IMR-90 (cell line): ENCODE measurements around the gene SERPINH1. TPM values are rescaled to one million over a fixed set of nuclear protein-coding genes. Genes with fewer than 3 reads are reported as not detected.

Experiments
- ATAC-seq: fragments of 200-7000 bp; cut with Tn5 transposase; 2 replicates; pipeline ENCODE4 v1.9.1; 2020; ENCODE audit warnings: low read depth, mild to moderate bottlenecking, moderate library complexity
- BruUV-seq: library from RNA; stranded (reverse); fragments of 400-500 nt; replicated peaks from 2 replicates; lab custom pipeline; 2021; lab: Mats Ljungman, UMichigan
- CTCF ChIA-PET: fragments of 300-600 bp; formaldehyde crosslinking; extraction: SDS; loops from one replicate; lab custom pipeline; 2021; ENCODE audit warnings: antibody characterized with exemption; lab: Yijun Ruan, JAX
- POLR2A ChIA-PET: fragments of 300-600 bp; sonication (Branson Sonifier 250); formaldehyde crosslinking; loops from one replicate; lab custom pipeline; 2022; ENCODE audit warnings: antibody characterized with exemption; ENCODE audit not compliant: unreplicated experiment; lab: Charles Lee
- DNase-seq: peaks from one replicate; pipeline ENCODE4 v3.0.0; 2013
- H2AFZ ChIP-seq: replicated peaks from 2 replicates; pipeline ENCODE3; 2013; ENCODE audit warnings: low read length, mild to moderate bottlenecking; ENCODE audit not compliant: poor library complexity
- H2AK5ac ChIP-seq: 2 replicates; pipeline ENCODE4 v1.6.1; 2013; ENCODE audit warnings: low read depth, low read length, inconsistent platforms
- H2AK9ac ChIP-seq: replicated peaks from 2 replicates; pipeline ENCODE3; 2013; ENCODE audit warnings: mild to moderate bottlenecking, low read depth, low read length, moderate library complexity; ENCODE audit not compliant: poor library complexity
- H2BK120ac ChIP-seq: 2 replicates; pipeline ENCODE4 v1.6.1; 2013; ENCODE audit warnings: low read depth, low read length, inconsistent platforms
- H2BK15ac ChIP-seq: 3 replicates; pipeline ENCODE4 v1.6.1; 2013; ENCODE audit warnings: low read depth, low read length, inconsistent platforms
- H2BK20ac ChIP-seq: 2 replicates; pipeline ENCODE4 v1.6.1; 2013; ENCODE audit warnings: low read depth, mild to moderate bottlenecking, inconsistent platforms, low read length, moderate library complexity
- H2BK5ac ChIP-seq: 2 replicates; pipeline ENCODE4 v1.6.1; 2013; ENCODE audit warnings: mild to moderate bottlenecking, low read depth, low read length, inconsistent platforms; ENCODE audit not compliant: poor library complexity, severe bottlenecking
- H3K14ac ChIP-seq: replicated peaks from 2 replicates; pipeline ENCODE4 v1.6.1; 2013; ENCODE audit warnings: low read depth, low read length, inconsistent platforms
- H3K18ac ChIP-seq: 2 replicates; pipeline ENCODE4 v1.6.1; 2013; ENCODE audit warnings: low read depth, low read length, control low read depth
- H3K23ac ChIP-seq: 2 replicates; pipeline ENCODE4 v1.6.1; 2013; ENCODE audit warnings: low read depth, low read length, inconsistent platforms
- H3K27ac ChIP-seq: 2 replicates; pipeline ENCODE4 v1.5.1; 2013; ENCODE audit warnings: mild to moderate bottlenecking, control low read depth, low read length; ENCODE audit not compliant: insufficient read depth
- H3K27me3 ChIP-seq: 2 replicates; pipeline ENCODE4 v1.6.1; 2013; ENCODE audit warnings: low read length; ENCODE audit not compliant: control insufficient read depth, insufficient read depth
- H3K36me3 ChIP-seq: 2 replicates; pipeline ENCODE4 v1.6.1; 2013; ENCODE audit warnings: low read length, mixed read lengths; ENCODE audit not compliant: control insufficient read depth, insufficient read depth
- H3K4ac ChIP-seq: 2 replicates; pipeline ENCODE4 v1.6.1; 2013; ENCODE audit warnings: low read depth, low read length, inconsistent platforms
- H3K4me1 ChIP-seq: 2 replicates; pipeline ENCODE4 v1.6.1; 2013; ENCODE audit warnings: low read length, mixed read lengths; ENCODE audit not compliant: control insufficient read depth, insufficient read depth
- H3K4me2 ChIP-seq: 2 replicates; pipeline ENCODE4 v1.6.1; 2013; ENCODE audit warnings: low read depth, mild to moderate bottlenecking, control low read depth, low read length, moderate library complexity
- H3K4me3 ChIP-seq: 2 replicates; pipeline ENCODE4 v1.5.1; 2013; ENCODE audit warnings: low read depth, mild to moderate bottlenecking, control low read depth, low read length, moderate library complexity; ENCODE audit not compliant: insufficient read depth
- H3K56ac ChIP-seq: 2 replicates; pipeline ENCODE4 v1.6.1; 2013; ENCODE audit warnings: low read length, inconsistent platforms; ENCODE audit not compliant: insufficient read depth; ENCODE audit errors: extremely low read depth
- H3K79me1 ChIP-seq, 2 experiments: 2 replicates each; pipeline ENCODE4 v1.6.1; 2013; ENCODE audit warnings: low read length in 2 of 2, inconsistent platforms in 1 of 2, low read depth in 1 of 2
- H3K9ac ChIP-seq: 2 replicates; pipeline ENCODE4 v1.6.1; 2013; ENCODE audit warnings: low read depth, low read length, control low read depth
- H3K9me1 ChIP-seq: 2 replicates; pipeline ENCODE4 v1.6.1; 2013; ENCODE audit warnings: low read length, inconsistent platforms; ENCODE audit not compliant: insufficient read depth
- H3K9me3 ChIP-seq: 2 replicates; pipeline ENCODE4 v1.6.1; 2013; ENCODE audit warnings: low read length; ENCODE audit not compliant: control insufficient read depth, insufficient read depth
- H4K20me1 ChIP-seq: 2 replicates; pipeline ENCODE4 v1.6.1; 2013; ENCODE audit warnings: low read length, inconsistent platforms; ENCODE audit not compliant: insufficient read depth
- H4K5ac ChIP-seq: 2 replicates; pipeline ENCODE4 v1.6.1; 2013; ENCODE audit warnings: mild to moderate bottlenecking, low read depth, low read length, control low read depth
- H4K8ac ChIP-seq, 2 experiments: 2 replicates each; pipeline ENCODE4 v1.6.1; 2013; ENCODE audit warnings: low read depth in 2 of 2, low read length in 2 of 2, control low read depth in 1 of 2, inconsistent platforms in 1 of 2
- H4K91ac ChIP-seq: 2 replicates; pipeline ENCODE4 v1.6.1; 2013; ENCODE audit warnings: low read depth, low read length, inconsistent platforms; ENCODE audit not compliant: insufficient read depth
- CHD1 ChIP-seq: IDR thresholded peaks from 2 replicates; pipeline ENCODE4 v1.6.1; 2012; ENCODE audit warnings: low read depth, low read length, improper control_type of control experiment
- RCOR1 ChIP-seq: IDR thresholded peaks from 2 replicates; pipeline ENCODE4 v1.6.1; 2012; ENCODE audit warnings: mild to moderate bottlenecking, low read length, improper control_type of control experiment; ENCODE audit not compliant: insufficient replicate concordance
- WGBS, 2 experiments: methylation state at CpG; one replicate each; pipeline versions ENCODE4 v1.1.5 to v1.1.7; 2013; ENCODE audit warnings: missing lambda C conversion rate in 2 of 2; ENCODE audit not compliant: insufficient read length in 1 of 2; ENCODE audit errors: extremely low coverage in 2 of 2; 5-methylcytosine and 5-hydroxymethylcytosine counted together
- dilution Hi-C: fragments of 300-500 bp; cut with HindIII; formaldehyde crosslinking; loops from one replicate; pipeline ENCODE4 v1.14.3; 2018; ENCODE audit warnings: low sequenced_read_pairs; ENCODE audit not compliant: unreplicated experiment
- in situ Hi-C: fragments of 300-500 bp; cut with MboI; formaldehyde crosslinking; loops from 3 replicates; pipeline ENCODE4 v1.14.3; 2019; ENCODE audit warnings: low sequenced_read_pairs, inconsistent platforms, mixed read lengths
- intact Hi-C: fragments of 100-400 bp; cut with micrococcal nuclease; formaldehyde crosslinking; loops from 2 replicates; pipeline ENCODE4 v1.10.0; 2022
- polyA plus RNA-seq, 3 experiments: library from polyadenylated mRNA; depleted of rRNA; stranded (reverse); fragments of >200 nt; gene quantifications; 2 replicates each; pipeline ENCODE4 v1.2.3, GENCODE V29; 2012; ENCODE audit warnings: low replicate concordance in 1 of 3
- total RNA-seq: library from RNA; depleted of rRNA; stranded (reverse); fragments of >200 nt; gene quantifications from 2 replicates; pipeline ENCODE4 v1.2.3, GENCODE V29; 2012

Gene SERPINH1
- total and polyA plus RNA-seq, 2 of the 4 experiments (the other 2 are of a cell fraction): 841 to 1,857 TPM

DNA sequence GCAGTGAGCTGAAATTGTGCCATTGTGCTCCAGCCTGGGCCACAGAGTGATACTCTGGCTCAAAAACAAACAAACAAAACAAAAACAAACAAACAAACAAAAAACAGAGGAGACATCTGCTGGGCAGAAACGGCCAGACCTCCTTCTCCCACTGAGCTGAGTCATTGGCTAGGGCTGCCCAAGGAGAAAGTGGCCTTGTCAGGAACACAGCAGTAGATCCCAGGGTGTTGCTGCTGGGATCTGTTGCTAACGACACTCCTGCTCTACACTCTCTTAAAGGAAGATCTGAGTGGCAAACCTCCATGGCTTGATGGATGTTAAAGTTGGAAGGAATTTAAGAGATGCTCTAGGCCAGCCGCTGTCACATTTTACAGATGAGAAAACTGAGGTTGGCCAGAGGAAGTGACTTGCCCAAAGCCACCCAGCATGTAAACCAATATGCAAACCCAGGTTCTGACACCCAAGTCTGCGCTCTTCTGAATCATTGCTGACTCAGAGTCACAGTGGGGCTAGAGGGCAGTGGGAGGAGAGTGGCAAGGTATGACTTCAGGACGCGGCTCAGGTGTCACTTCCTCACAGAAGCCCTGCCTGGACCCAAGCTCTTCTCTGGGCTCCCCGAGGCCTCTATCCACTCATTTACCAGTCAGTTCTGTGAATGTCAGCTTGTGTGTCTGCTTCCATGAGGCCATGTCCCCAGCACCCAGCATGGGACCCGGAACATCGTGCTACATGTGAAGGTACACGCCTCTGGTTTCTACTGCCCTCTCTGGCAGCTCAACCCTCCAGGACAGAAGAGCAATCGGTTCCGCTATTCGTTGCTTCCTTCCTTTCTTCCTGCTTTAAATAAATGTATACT, 25.0 kb upstream of the SERPINH1 start:
- Histone ChIP-seq H4K20me1 (no peaks in the 10 kb centered on the region), H3K4ac (no peak overlapping the region), H2BK20ac (no peak overlapping the region), H3K27ac (no peak overlapping the region), H4K91ac (no peak overlapping the region), H3K9me1 (no peaks in the 10 kb centered on the region), H3K4me3 (no peak overlapping the region), H2AK5ac (no peak overlapping the region), H2BK120ac (no peak overlapping the region), H3K4me1 (peaks cover 8% of the 10 kb centered on the region; the same call in 1 of the 2 replicates), H2AK9ac (no peak overlapping the region), H3K79me1 (no peaks in the 10 kb centered on the region), H3K56ac (no peak overlapping the region), H4K8ac (no peak overlapping the region), H3K18ac (no peak overlapping the region), H2BK5ac (no peak overlapping the region), H3K9me3 (no peaks in the 10 kb centered on the region), H3K4me2 (no peak overlapping the region), H2BK15ac (no peak overlapping the region), H3K27me3 (no peaks in the 10 kb centered on the region; the same call in 1 of the 2 replicates), H3K14ac (no peak overlapping the region), H3K36me3 (no peaks in the 10 kb centered on the region), H3K23ac (no peak overlapping the region), H4K5ac (no peak overlapping the region), H3K9ac (no peak overlapping the region), H2AFZ (peak overlapping the region; percentile 13)
- ATAC-seq: no peak
- 83% methylated on average over 1 of the region's 13 CpGs; no CpG with 5 or more reads in 1 of the 2 experiments for WGBS, 2 experiments
- no TSS peak for BruUV-seq
- in situ Hi-C loops (loop anchor here (25.0 kb wide), 1 partner anchor 250 kb away; no protein-coding TSS in a partner anchor), dilution Hi-C loops (no loop called here), intact Hi-C loops (no loop called here)
- POLR2A ChIA-PET: interaction anchor here (0.6 to 0.7 kb wide), 2 partner anchors 42 to 1468 kb away, joined by 3 to 4 read pairs; no protein-coding TSS in a partner anchor
- CTCF ChIA-PET: interaction anchor here (0.5 kb wide), 1 partner anchor 181 kb away, joined by 5 read pairs; no protein-coding TSS in a partner anchor
- TF ChIP-seq RCOR1: peak; percentile 68
- no peak for TF ChIP-seq CHD1
- DNase-seq: peak; percentile 41
